BLaER1 treated with 17β-estradiol and CSF1 and Interleukin-3, amounts not matched to agents 10 nM and 100 nM (cell line): ENCODE results near the gene FIGLA.

Experiments
- H3K27ac ChIP-seq, 11 experiments: shearing (Covaris generic); formaldehyde crosslinking; 2 replicates each; pipeline ENCODE4 v1.8.1; 2022
- H3K27me3 ChIP-seq, 11 experiments: shearing (Covaris generic); formaldehyde crosslinking; 2 replicates each; pipeline ENCODE4 v1.8.1; 2022
- H3K36me3 ChIP-seq, 11 experiments: shearing (Covaris generic); formaldehyde crosslinking; 2 replicates each; pipeline ENCODE4 v1.8.1; 2022
- H3K4me1 ChIP-seq, 10 experiments: shearing (Covaris generic); formaldehyde crosslinking; 2 replicates each; pipeline ENCODE4 v1.8.1; 2022
- H3K4me2 ChIP-seq, 11 experiments: shearing (Covaris generic); formaldehyde crosslinking; 2 replicates each; pipeline ENCODE4 v1.8.1; 2022
- H3K4me3 ChIP-seq, 10 experiments: shearing (Covaris generic); formaldehyde crosslinking; 2 replicates each; pipeline ENCODE4 v1.8.1; 2022
- H3K9ac ChIP-seq, 11 experiments: shearing (Covaris generic); formaldehyde crosslinking; 2 replicates each; pipeline ENCODE4 v1.8.1; 2022
- H3K9me3 ChIP-seq, 11 experiments: shearing (Covaris generic); formaldehyde crosslinking; replicated peaks in 1 of 11; 2 replicates each; pipeline ENCODE4 v1.8.1; 2022
- H4K20me1 ChIP-seq, 11 experiments: shearing (Covaris generic); formaldehyde crosslinking; 2 replicates each; pipeline ENCODE4 v1.8.1; 2022
- Cebpa-rat ChIP-seq, 11 experiments: shearing (Covaris generic); IDR thresholded peaks; 2 replicates each; pipeline ENCODE4 v1.8.1; 2022

FIGLA gene

GRCh38 chr2:70830366-70830765, 39.9 kb upstream of the FIGLA start:
- Histone ChIP-seq H3K4me1 (peaks cover 11 to 68% (median 47%) of the 10 kb centered on the region in 10 experiments; a peak in 19 of 20 replicates), H3K9ac (no peak overlapping the region), H3K36me3 (no peaks in the 10 kb centered on the region), H4K20me1 (no peaks in the 10 kb centered on the region), H3K27me3 (no peaks in the 10 kb centered on the region), H3K4me2 (peak overlapping the region in 6 of 11 experiments; percentile 17 to 62 (median 44); a peak in 10 of 22 replicates), H3K4me3 (no peak overlapping the region), H3K9me3 (no peaks in the 10 kb centered on the region), H3K27ac (no peak overlapping the region)
- no peak for TF ChIP-seq Cebpa-rat (IDR thresholded peaks at IDR 0.05)

GRCh38 chr2:70829916-70830315, 39.5 kb upstream of the FIGLA start:
- H3K4me2 ChIP-seq = peak overlapping the region; percentile 17 to 65 (median 39)
- H3K27ac ChIP-seq = no peak overlapping the region
- peaks cover 11 to 63% (median 44%) of the 10 kb centered on the region in 10 experiments; a peak in 19 of 20 replicates for H3K4me1 ChIP-seq
- no peaks in the 10 kb centered on the region for H3K36me3 ChIP-seq
- no peaks in the 10 kb centered on the region for H3K27me3 ChIP-seq
- no peaks in the 10 kb centered on the region for H4K20me1 ChIP-seq
- TF ChIP-seq Cebpa-rat (IDR thresholded peaks at IDR 0.05) = no peak
- H3K9me3 ChIP-seq = no peaks in the 10 kb centered on the region
- no peak overlapping the region for H3K9ac ChIP-seq
- H3K4me3 ChIP-seq = no peak overlapping the region

- H3K4me3 ChIP-seq = no peak overlapping the region
- H3K4me2 ChIP-seq = peak overlapping the region; percentile 17 to 65 (median 39)
- no peak for TF ChIP-seq Cebpa-rat (IDR thresholded peaks at IDR 0.05)
- H3K9me3 ChIP-seq = no peaks in the 10 kb centered on the region
- no peaks in the 10 kb centered on the region for H3K27me3 ChIP-seq
- peaks cover 11 to 62% (median 37%) of the 10 kb centered on the region in 10 experiments; a peak in 19 of 20 replicates for H3K4me1 ChIP-seq
- no peaks in the 10 kb centered on the region for H3K36me3 ChIP-seq
- H3K27ac ChIP-seq = no peak overlapping the region
- no peaks in the 10 kb centered on the region for H4K20me1 ChIP-seq
- no peak overlapping the region for H3K9ac ChIP-seq
These were observed 38.7 kb upstream of the FIGLA start for GRCh38 chr2:70828914-70829824.

GRCh38 chr2:70828115-70828514, 37.7 kb upstream of the FIGLA start:
- Histone ChIP-seq H3K36me3 (no peaks in the 10 kb centered on the region), H3K9me3 (no peaks in the 10 kb centered on the region), H3K4me1 (peaks cover 11 to 65% (median 37%) of the 10 kb centered on the region in 10 experiments; a peak in 19 of 20 replicates), H3K4me2 (peak overlapping the region in 1 of 11 experiments; percentile 16; a peak in 2 of 22 replicates), H3K27ac (no peak overlapping the region), H3K9ac (no peak overlapping the region), H4K20me1 (no peaks in the 10 kb centered on the region), H3K27me3 (no peaks in the 10 kb centered on the region), H3K4me3 (no peak overlapping the region)
- no peak for TF ChIP-seq Cebpa-rat (IDR thresholded peaks at IDR 0.05)

- no peak for TF ChIP-seq Cebpa-rat (IDR thresholded peaks at IDR 0.05)
These were observed 36.9 kb upstream of the FIGLA start for GRCh38 chr2:70827388-70827787.

GRCh38 chr2:70826696-70827350, 36.4 kb upstream of the FIGLA start:
- Histone ChIP-seq H3K27ac (no peak overlapping the region), H3K36me3 (no peaks in the 10 kb centered on the region), H3K27me3 (no peaks in the 10 kb centered on the region), H3K4me3 (no peak overlapping the region), H4K20me1 (no peaks in the 10 kb centered on the region), H3K4me2 (peak overlapping the region in 5 of 11 experiments; percentile 9 to 62 (median 41); a peak in 9 of 22 replicates), H3K9ac (no peak overlapping the region; a peak in 1 of 22 replicates), H3K4me1 (peaks cover 11 to 61% (median 32%) of the 10 kb centered on the region in 10 experiments; a peak in 19 of 20 replicates), H3K9me3 (no peaks in the 10 kb centered on the region)
- no peak for TF ChIP-seq Cebpa-rat (IDR thresholded peaks at IDR 0.05)

More at GRCh38 chr2:70827388-70827787, 36.9 kb upstream of the FIGLA start:
- Histone ChIP-seq H3K27ac (no peak overlapping the region), H3K4me3 (no peak overlapping the region), H3K27me3 (no peaks in the 10 kb centered on the region), H3K4me2 (peak overlapping the region in 5 of 11 experiments; percentile 9 to 62 (median 41); a peak in 9 of 22 replicates), H3K9ac (no peak overlapping the region), H3K4me1 (peaks cover 11 to 65% (median 37%) of the 10 kb centered on the region in 10 experiments; a peak in 19 of 20 replicates), H3K9me3 (no peaks in the 10 kb centered on the region), H4K20me1 (no peaks in the 10 kb centered on the region), H3K36me3 (no peaks in the 10 kb centered on the region)

DNA sequence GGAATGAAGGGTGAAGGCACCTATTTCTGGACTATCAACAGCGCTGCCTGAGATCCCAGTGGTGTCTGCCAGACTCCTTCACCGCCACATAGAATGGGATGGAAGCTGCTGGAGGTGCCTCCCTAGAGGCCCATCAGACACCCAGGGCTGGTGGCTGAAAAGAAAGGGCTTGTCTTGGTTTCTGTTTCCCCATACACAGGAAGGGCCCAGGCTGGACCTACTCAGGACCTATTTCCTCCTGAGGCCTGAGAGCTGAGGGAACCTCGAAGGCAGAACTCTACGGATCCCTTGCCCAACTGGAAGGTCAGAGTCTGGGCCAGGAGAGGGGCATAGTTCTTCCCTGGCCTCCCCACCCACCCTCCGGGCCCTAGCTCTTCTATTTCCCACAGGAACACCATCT, 32.8 kb upstream of the FIGLA start:
- Histone ChIP-seq H3K27ac (no peak overlapping the region), H3K27me3 (no peaks in the 10 kb centered on the region), H3K4me1 (peaks cover 0 to 39% (median 10%) of the 10 kb centered on the region in 10 experiments; a peak in 14 of 20 replicates)

GRCh38 chr2:70822843-70823242, 32.4 kb upstream of the FIGLA start:
- no peak for TF ChIP-seq Cebpa-rat (IDR thresholded peaks at IDR 0.05)

More for the DNA sequence above, 32.8 kb upstream of the FIGLA start:
- no peak for TF ChIP-seq Cebpa-rat (IDR thresholded peaks at IDR 0.05)
- Histone ChIP-seq H3K36me3 (no peaks in the 10 kb centered on the region), H3K9ac (no peak overlapping the region), H3K4me2 (peak overlapping the region in 5 of 11 experiments; percentile 2 to 65 (median 22); a peak in 8 of 22 replicates), H4K20me1 (no peaks in the 10 kb centered on the region), H3K4me3 (no peak overlapping the region), H3K9me3 (no peaks in the 10 kb centered on the region)

DNA sequence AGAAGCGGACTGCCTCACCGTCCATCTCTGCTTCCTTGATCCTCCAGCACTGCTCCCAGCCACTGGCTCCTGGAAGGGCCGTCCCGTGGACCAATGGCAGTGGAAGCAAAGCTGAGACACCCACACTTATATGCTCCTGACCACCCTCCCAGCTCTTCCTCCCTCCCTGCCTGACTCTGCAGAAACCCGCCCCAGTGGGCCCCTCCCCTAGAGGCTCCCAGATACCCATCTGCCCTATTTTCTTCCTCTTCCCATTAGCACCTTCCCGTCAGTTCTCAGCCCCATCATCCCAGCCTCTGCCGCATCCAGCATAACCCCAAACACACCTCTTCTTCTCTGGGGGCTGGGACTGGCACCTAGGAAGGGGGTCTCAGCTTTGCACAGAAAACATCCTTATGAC, 30.1 kb upstream of the FIGLA start, which contains the start of gene CLEC4F:
Gene CLEC4F, minus strand, starts transcription at position 101 of the 400 bp plus-strand sequence. Its CDS starts 76 bp downstream, at position 25.
- Histone ChIP-seq H3K4me1 (peaks cover 0 to 25% (median 0%) of the 10 kb centered on the region in 10 experiments; a peak in 7 of 20 replicates), H4K20me1 (no peaks in the 10 kb centered on the region)

More at GRCh38 chr2:70822843-70823242, 32.4 kb upstream of the FIGLA start:
- Histone ChIP-seq H3K27ac (no peak overlapping the region), H3K36me3 (no peaks in the 10 kb centered on the region), H3K9me3 (no peaks in the 10 kb centered on the region), H4K20me1 (no peaks in the 10 kb centered on the region), H3K4me1 (peaks cover 0 to 38% (median 7%) of the 10 kb centered on the region in 10 experiments; a peak in 12 of 20 replicates), H3K27me3 (no peaks in the 10 kb centered on the region), H3K4me2 (peak overlapping the region in 5 of 11 experiments; percentile 2 to 65 (median 22); a peak in 7 of 22 replicates), H3K4me3 (no peak overlapping the region), H3K9ac (no peak overlapping the region)

More for the DNA sequence above, 30.1 kb upstream of the FIGLA start, which contains the start of gene CLEC4F:
- Histone ChIP-seq H3K9me3 (no peaks in the 10 kb centered on the region), H3K27ac (no peak within 1 kb of the TSS), H3K27me3 (no peaks in the 10 kb centered on the region), H3K4me2 (no peak within 1 kb of the TSS), H3K4me3 (no peak within 1 kb of the TSS), H3K36me3 (no peaks in the 10 kb centered on the region), H3K9ac (no peak within 1 kb of the TSS)
- TF ChIP-seq Cebpa-rat (IDR thresholded peaks at IDR 0.05) = no peak
